MCF 10A (cell line): ENCODE measurements around the gene ARHGAP15. TPM values are rescaled to one million over a fixed set of nuclear protein-coding genes. Genes with fewer than 3 reads are reported as not detected.

ENCODE experiments used
- BruUV-seq: library from RNA; stranded (reverse); fragments of 400-500 nt; replicated peaks from 2 replicates; lab custom pipeline; 2021; lab: Mats Ljungman, UMichigan
- CTCF ChIA-PET: fragments of 300-600 bp; sonication (Branson Sonifier 250); formaldehyde crosslinking; extraction: SDS; loops from one replicate; lab custom pipeline; 2021; ENCODE audit warnings: antibody characterized with exemption, inconsistent platforms; lab: Yijun Ruan, JAX
- POLR2A ChIA-PET: fragments of 300-600, 350-650 bp; sonication (Branson Sonifier 250); formaldehyde crosslinking; extraction: SDS; loops from one replicate; lab custom pipeline; 2020; ENCODE audit warnings: antibody characterized with exemption, inconsistent platforms; lab: Yijun Ruan, JAX
- DNase-seq: peaks from one replicate; pipeline ENCODE4 v3.0.0-alpha.2; 2018; ENCODE audit not compliant: unreplicated experiment
- H3K27ac Mint-ChIP-seq: one replicate; pipeline ENCODE4 v1.8.0; 2022; ENCODE audit warnings: mild to moderate bottlenecking, low read depth, mixed read lengths; ENCODE audit not compliant: unreplicated experiment
- H3K27me3 Mint-ChIP-seq: one replicate; pipeline ENCODE4 v1.8.0; 2022; ENCODE audit warnings: mixed read lengths; ENCODE audit not compliant: insufficient read depth, unreplicated experiment
- H3K36me3 Mint-ChIP-seq: one replicate; pipeline ENCODE4 v1.8.0; 2022; ENCODE audit warnings: mild to moderate bottlenecking, moderate library complexity, mixed read lengths; ENCODE audit not compliant: insufficient read depth, unreplicated experiment
- H3K4me1 Mint-ChIP-seq: one replicate; pipeline ENCODE4 v1.8.0; 2022; ENCODE audit warnings: mixed read lengths; ENCODE audit not compliant: insufficient read depth, unreplicated experiment
- H3K4me3 Mint-ChIP-seq: one replicate; pipeline ENCODE4 v1.8.0; 2022; ENCODE audit warnings: mild to moderate bottlenecking, moderate library complexity, mixed read lengths; ENCODE audit not compliant: unreplicated experiment
- H3K9me3 Mint-ChIP-seq: one replicate; pipeline ENCODE4 v1.8.0; 2022; ENCODE audit warnings: mixed read lengths; ENCODE audit not compliant: unreplicated experiment
- CTCF ChIP-seq: fragments of 200-600 bp; IDR thresholded peaks from one replicate; pipeline ENCODE4 v1.8.0; 2022; ENCODE audit warnings: antibody characterized with exemption, mild to moderate bottlenecking; ENCODE audit not compliant: unreplicated experiment
- intact Hi-C: fragments of 100-400 bp; cut with micrococcal nuclease; formaldehyde crosslinking; loops from 2 replicates; pipeline ENCODE4 v1.14.1; 2022
- total RNA-seq: library from RNA; stranded (reverse); gene quantifications from 2 replicates; pipeline ENCODE4 v1.2.3, GENCODE V29; 2022

Gene ARHGAP15
- total RNA-seq, 1 experiment from 2014 or later: not detected

GRCh38 chr2:143401861-143402260, 272.6 kb downstream of the ARHGAP15 start:
- no TSS peak for BruUV-seq

GRCh38 chr2:143402451-143402850, 273.2 kb downstream of the ARHGAP15 start:
- Mint-ChIP-seq H3K4me3 (no peak overlapping the region), H3K27me3 (no peaks in the 10 kb centered on the region), H3K36me3 (no peaks in the 10 kb centered on the region), H3K9me3 (no peaks in the 10 kb centered on the region), H3K27ac (no peak overlapping the region), H3K4me1 (peaks cover 25% of the 10 kb centered on the region)
- CTCF ChIA-PET: interaction anchor here (0.7 to 1.1 kb wide), 2 partner anchors 699 to 1732 kb away, joined by 3 read pairs; no protein-coding TSS in a partner anchor
- TF ChIP-seq CTCF: no peak
- intact Hi-C loops: no loop called here
- POLR2A ChIA-PET: interaction anchor here (2.7 kb wide), 1 partner anchor 11 kb away, joined by 7 read pairs; no protein-coding TSS in a partner anchor
- DNase-seq: no peak
- BruUV-seq: no TSS peak

More at GRCh38 chr2:143401861-143402260, 272.6 kb downstream of the ARHGAP15 start:
- Mint-ChIP-seq H3K4me1 (peaks cover 29% of the 10 kb centered on the region), H3K4me3 (no peak overlapping the region), H3K27ac (no peak overlapping the region), H3K9me3 (no peaks in the 10 kb centered on the region), H3K36me3 (no peaks in the 10 kb centered on the region), H3K27me3 (no peaks in the 10 kb centered on the region)
- ChIA-PET POLR2A (no interaction called here), CTCF (interaction anchor here (0.7 kb wide), 1 partner anchor 1733 kb away, joined by 3 read pairs; no protein-coding TSS in a partner anchor)
- no peak for TF ChIP-seq CTCF
- no peak for DNase-seq
- intact Hi-C loops: no loop called here

GRCh38 chr2:143410082-143410897, 281.1 kb downstream of the ARHGAP15 start:
- ChIA-PET CTCF (no interaction called here), POLR2A (interaction anchor here (1.1 kb wide), 1 partner anchor 12 kb away, joined by 3 read pairs; no protein-coding TSS in a partner anchor)
- intact Hi-C loops: no loop called here
- no peaks in the 10 kb centered on the region for H3K36me3 Mint-ChIP-seq
- no peak overlapping the region for H3K4me3 Mint-ChIP-seq
- DNase-seq: no peak
- TF ChIP-seq CTCF: no peak
- BruUV-seq: no TSS peak
- H3K27me3 Mint-ChIP-seq: no peaks in the 10 kb centered on the region
- no peak overlapping the region for H3K27ac Mint-ChIP-seq
- no peaks in the 10 kb centered on the region for H3K9me3 Mint-ChIP-seq
- H3K4me1 Mint-ChIP-seq: no peaks in the 10 kb centered on the region

GRCh38 chr2:143415571-143415970, 286.4 kb downstream of the ARHGAP15 start:
- ChIA-PET POLR2A (no interaction called here), CTCF (interaction anchor here (0.7 kb wide), 1 partner anchor 157 kb away, joined by 3 read pairs; no protein-coding TSS in a partner anchor)
- DNase-seq: no peak
- Mint-ChIP-seq H3K9me3 (no peaks in the 10 kb centered on the region), H3K4me1 (no peaks in the 10 kb centered on the region), H3K36me3 (no peaks in the 10 kb centered on the region), H3K27me3 (no peaks in the 10 kb centered on the region), H3K27ac (no peak overlapping the region), H3K4me3 (no peak overlapping the region)
- no TSS peak for BruUV-seq
- no peak for TF ChIP-seq CTCF
- intact Hi-C loops: no loop called here
